ENCODE measurements around the gene ERLIN1. TPM values are rescaled to one million over a fixed set of nuclear protein-coding genes. Genes with fewer than 3 reads are reported as not detected.

ERLIN1 gene
- total RNA-seq, 1 experiment from 2014 or later = 79.8 TPM

DNA sequence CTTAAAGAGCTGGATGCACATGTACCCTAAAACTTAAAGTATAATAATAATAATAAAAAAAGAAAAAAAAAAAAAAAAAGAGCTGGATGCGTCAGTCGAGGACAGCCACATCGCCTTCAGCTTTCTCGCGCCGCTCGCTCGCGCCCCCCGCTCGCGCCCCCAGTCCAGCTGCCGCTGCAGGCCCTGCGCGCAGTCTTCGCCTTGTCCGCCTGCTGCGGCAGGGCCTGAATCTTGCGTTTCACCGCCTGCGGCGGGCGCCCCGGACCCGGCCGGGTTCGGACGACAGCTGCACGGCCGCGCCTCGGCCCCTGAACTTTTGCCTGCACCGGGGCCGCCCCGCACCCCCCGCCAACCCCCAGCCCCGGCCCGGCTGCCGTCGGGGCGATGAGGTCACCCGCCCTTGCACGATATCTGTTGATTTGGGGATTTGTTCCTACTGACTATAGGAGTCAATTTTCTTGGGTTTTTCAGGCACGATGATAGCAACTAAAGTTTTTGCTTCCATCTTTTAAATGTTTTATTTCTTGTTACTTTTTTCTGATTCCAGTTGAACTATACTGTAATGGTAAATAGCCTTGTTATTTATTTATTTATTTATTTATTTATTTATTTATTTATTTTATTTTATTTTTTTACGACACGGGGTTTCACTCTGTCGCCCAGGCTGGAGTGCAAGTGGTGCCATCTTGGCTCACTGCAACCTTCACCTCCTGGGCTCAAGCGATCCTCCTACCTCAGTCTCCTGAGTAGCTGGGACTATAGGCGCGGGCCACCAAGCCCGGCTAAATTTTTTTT is 70.7 kb downstream of the ERLIN1 start:
- CTCF ChIA-PET = interaction anchor here (0.6 kb wide), 1 partner anchor 370 kb away, joined by 3 read pairs; no protein-coding TSS in a partner anchor
- intact Hi-C loops (cut with micrococcal nuclease; ENCODE audit: unreplicated experiment) = no loop called here
- Histone ChIP-seq H3K27ac (ENCODE audit: low read length) (no peak overlapping the region), H3K36me3 (ENCODE audit: control insufficient read depth, insufficient read depth, low read length) (no peaks in the 10 kb centered on the region), H3K9me3 (ENCODE audit: control insufficient read depth, insufficient read depth, low read depth, low read length) (no peaks in the 10 kb centered on the region), H3K4me1 (ENCODE audit: control insufficient read depth, insufficient read depth, low read length) (no peaks in the 10 kb centered on the region), H3K4me3 (ENCODE audit: low read depth in 2 of 2, low read length in 2 of 2) (no peak overlapping the region), H3K27me3 (ENCODE audit: control insufficient read depth, insufficient read depth, low read length) (no peaks in the 10 kb centered on the region)
- in situ Hi-C loops (cut with HindIII; ENCODE audit: low pct_unique_long_range_greater_than_20kb, low sequenced_read_pairs) = no loop called here
- POLR2A ChIA-PET = no interaction called here
- DNase-seq (ENCODE audit: low read depth, low spot score) = no peak
- no peak for ATAC-seq
- TF ChIP-seq, protein P1, sequence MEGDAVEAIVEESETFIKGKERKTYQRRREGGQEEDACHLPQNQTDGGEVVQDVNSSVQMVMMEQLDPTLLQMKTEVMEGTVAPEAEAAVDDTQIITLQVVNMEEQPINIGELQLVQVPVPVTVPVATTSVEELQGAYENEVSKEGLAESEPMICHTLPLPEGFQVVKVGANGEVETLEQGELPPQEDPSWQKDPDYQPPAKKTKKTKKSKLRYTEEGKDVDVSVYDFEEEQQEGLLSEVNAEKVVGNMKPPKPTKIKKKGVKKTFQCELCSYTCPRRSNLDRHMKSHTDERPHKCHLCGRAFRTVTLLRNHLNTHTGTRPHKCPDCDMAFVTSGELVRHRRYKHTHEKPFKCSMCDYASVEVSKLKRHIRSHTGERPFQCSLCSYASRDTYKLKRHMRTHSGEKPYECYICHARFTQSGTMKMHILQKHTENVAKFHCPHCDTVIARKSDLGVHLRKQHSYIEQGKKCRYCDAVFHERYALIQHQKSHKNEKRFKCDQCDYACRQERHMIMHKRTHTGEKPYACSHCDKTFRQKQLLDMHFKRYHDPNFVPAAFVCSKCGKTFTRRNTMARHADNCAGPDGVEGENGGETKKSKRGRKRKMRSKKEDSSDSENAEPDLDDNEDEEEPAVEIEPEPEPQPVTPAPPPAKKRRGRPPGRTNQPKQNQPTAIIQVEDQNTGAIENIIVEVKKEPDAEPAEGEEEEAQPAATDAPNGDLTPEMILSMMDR (IDR thresholded peaks at IDR 0.05) = no peak
- TF ChIP-seq, protein P2, sequence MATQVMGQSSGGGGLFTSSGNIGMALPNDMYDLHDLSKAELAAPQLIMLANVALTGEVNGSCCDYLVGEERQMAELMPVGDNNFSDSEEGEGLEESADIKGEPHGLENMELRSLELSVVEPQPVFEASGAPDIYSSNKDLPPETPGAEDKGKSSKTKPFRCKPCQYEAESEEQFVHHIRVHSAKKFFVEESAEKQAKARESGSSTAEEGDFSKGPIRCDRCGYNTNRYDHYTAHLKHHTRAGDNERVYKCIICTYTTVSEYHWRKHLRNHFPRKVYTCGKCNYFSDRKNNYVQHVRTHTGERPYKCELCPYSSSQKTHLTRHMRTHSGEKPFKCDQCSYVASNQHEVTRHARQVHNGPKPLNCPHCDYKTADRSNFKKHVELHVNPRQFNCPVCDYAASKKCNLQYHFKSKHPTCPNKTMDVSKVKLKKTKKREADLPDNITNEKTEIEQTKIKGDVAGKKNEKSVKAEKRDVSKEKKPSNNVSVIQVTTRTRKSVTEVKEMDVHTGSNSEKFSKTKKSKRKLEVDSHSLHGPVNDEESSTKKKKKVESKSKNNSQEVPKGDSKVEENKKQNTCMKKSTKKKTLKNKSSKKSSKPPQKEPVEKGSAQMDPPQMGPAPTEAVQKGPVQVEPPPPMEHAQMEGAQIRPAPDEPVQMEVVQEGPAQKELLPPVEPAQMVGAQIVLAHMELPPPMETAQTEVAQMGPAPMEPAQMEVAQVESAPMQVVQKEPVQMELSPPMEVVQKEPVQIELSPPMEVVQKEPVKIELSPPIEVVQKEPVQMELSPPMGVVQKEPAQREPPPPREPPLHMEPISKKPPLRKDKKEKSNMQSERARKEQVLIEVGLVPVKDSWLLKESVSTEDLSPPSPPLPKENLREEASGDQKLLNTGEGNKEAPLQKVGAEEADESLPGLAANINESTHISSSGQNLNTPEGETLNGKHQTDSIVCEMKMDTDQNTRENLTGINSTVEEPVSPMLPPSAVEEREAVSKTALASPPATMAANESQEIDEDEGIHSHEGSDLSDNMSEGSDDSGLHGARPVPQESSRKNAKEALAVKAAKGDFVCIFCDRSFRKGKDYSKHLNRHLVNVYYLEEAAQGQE (IDR thresholded peaks at IDR 0.05; ENCODE audit: insufficient read depth in 1 of 2, low read depth in 2 of 2, low read length in 1 of 2) = no peak
- TF ChIP-seq POLR2AphosphoS5 (IDR thresholded peaks at IDR 0.05; ENCODE audit: low read depth, low read length) = no peak
- no peak for TF ChIP-seq TCF7L2 (IDR thresholded peaks at IDR 0.05; ENCODE audit: low read depth, low read length)
- no peak for TF ChIP-seq SIN3A (IDR thresholded peaks at IDR 0.05; ENCODE audit: borderline replicate concordance, insufficient read depth, low read depth, low read length)
- no TSS peak for BruUV-seq (replicated peaks)

DNA sequence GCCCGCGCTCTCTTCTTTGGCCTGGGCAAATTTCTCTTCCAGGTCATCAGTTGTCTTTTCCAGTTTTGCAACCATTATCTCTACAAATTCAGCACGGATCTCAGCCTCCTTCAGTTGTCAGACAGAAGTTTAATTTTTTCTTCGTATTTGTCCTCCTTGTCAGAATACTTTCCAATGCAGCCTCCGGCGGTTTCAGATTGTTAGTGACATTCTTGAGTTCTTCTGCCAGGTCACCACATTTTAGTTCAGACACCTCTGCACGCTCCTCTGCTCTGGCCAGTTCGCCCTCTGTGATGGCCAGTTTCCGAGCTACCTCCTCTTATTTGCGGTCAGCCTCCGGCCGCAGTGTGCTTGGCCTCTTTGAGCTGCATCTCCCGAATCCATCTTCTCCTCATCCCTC is 71.4 kb downstream of the ERLIN1 start:
- CTCF ChIA-PET = no interaction called here
- TF ChIP-seq, protein P2 (IDR thresholded peaks at IDR 0.05; ENCODE audit: insufficient read depth in 1 of 2, low read depth in 2 of 2, low read length in 1 of 2) = no peak
- TF ChIP-seq TCF7L2 (IDR thresholded peaks at IDR 0.05; ENCODE audit: low read depth, low read length) (no peak), POLR2AphosphoS5 (IDR thresholded peaks at IDR 0.05; ENCODE audit: low read depth, low read length) (no peak), SIN3A (IDR thresholded peaks at IDR 0.05; ENCODE audit: borderline replicate concordance, insufficient read depth, low read depth, low read length) (no peak)
- TF ChIP-seq, protein P1 (IDR thresholded peaks at IDR 0.05) = no peak
- Histone ChIP-seq H3K4me3 (ENCODE audit: low read depth in 2 of 2, low read length in 2 of 2) (no peak overlapping the region), H3K4me1 (ENCODE audit: control insufficient read depth, insufficient read depth, low read length) (no peaks in the 10 kb centered on the region), H3K9me3 (ENCODE audit: control insufficient read depth, insufficient read depth, low read depth, low read length) (no peaks in the 10 kb centered on the region), H3K36me3 (ENCODE audit: control insufficient read depth, insufficient read depth, low read length) (no peaks in the 10 kb centered on the region), H3K27ac (ENCODE audit: low read length) (no peak overlapping the region), H3K27me3 (ENCODE audit: control insufficient read depth, insufficient read depth, low read length) (no peaks in the 10 kb centered on the region)
- BruUV-seq (replicated peaks) = no TSS peak
- DNase-seq (ENCODE audit: low read depth, low spot score) = no peak
- no peak for ATAC-seq
- intact Hi-C loops (cut with micrococcal nuclease; ENCODE audit: unreplicated experiment) (no loop called here), in situ Hi-C loops (cut with HindIII; ENCODE audit: low pct_unique_long_range_greater_than_20kb, low sequenced_read_pairs) (no loop called here)
- POLR2A ChIA-PET = no interaction called here
